Peyer's patch (tissue), 4 donors: ENCODE results near the gene CHCT1.

ENCODE experiments used
- CTCF ChIP-seq, 6 experiments: fragments of 450-650 bp in 4 of 6; fragments of 200-600 bp in 2 of 6; sonication (generic) in 1 of 6; IDR thresholded peaks; one replicate each; pipeline ENCODE4 v1.5.1; 2017 to 2019; ENCODE audit warnings: antibody characterized with exemption in 6 of 6, mild to moderate bottlenecking in 3 of 6, moderate library complexity in 1 of 6
- POLR2A ChIP-seq, 2 donors: fragments of 450-650 bp; IDR thresholded peaks; one replicate each; pipeline ENCODE4 v1.5.1; 2017; ENCODE audit warnings: antibody characterized with exemption in 2 of 2, mild to moderate bottlenecking in 2 of 2, moderate library complexity in 2 of 2

DNA sequence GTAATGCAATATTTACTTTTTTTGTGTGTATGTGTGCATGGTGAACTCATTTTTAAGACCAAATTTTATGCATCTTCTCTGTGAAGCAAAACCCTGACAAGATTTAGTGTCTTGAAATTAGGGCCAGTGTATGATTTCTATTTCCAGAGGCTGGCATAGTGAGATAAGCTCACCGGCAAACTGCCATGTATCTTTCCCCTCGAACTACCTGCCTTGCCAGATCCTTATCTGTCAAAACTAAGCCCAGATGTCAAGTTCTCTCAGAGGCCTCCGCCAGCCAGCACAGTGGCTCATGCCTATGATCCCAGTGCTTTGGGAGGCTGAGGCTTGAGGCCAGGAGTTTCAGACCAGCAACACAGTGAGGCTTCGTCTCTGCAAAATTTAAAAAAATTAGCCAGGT is 40.3 kb upstream of the CHCT1 start:
- TF ChIP-seq CTCF (IDR thresholded peaks at IDR 0.05) (no peak), POLR2A (IDR thresholded peaks at IDR 0.05) (no peak)
